Measurements from ENCODE around the gene RXYLT1. TPM values are rescaled to one million over a fixed set of nuclear protein-coding genes. Genes with fewer than 3 reads are reported as not detected.

Gene RXYLT1
- total RNA-seq, 2 donors from 2014 or later = 8.9 to 18.5 TPM

DNA sequence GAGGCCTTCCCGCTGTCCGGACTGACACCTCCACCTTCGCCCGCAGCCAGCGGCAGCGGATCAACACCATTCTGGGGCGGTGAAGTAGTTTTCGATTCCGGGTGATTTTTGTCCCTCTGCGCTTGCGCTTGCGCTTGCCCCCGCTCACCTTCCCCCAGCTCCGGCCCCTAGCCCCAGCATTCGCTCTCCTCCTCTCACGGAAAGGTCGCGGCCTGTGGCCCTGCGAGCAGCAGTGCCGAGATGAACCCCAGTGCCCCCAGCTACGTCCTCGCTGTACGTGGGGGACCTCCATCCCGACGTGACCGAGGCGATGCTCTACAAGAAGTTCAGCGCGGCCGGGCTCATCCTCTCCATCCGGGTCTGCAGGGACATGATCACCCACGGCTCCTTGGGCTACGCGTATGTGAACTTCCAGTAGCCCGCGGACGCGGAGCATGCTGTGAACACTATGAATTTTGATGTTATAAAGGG, 42.1 kb downstream of the RXYLT1 start:
- Histone ChIP-seq H3K27me3 (replicated peaks; ENCODE audit: insufficient read depth) (no peaks in the 10 kb centered on the region), H3K9me3 (no peaks in the 10 kb centered on the region), H3K4me1 (ENCODE audit: control insufficient read depth in 1 of 2, low read depth in 2 of 2) (no peaks in the 10 kb centered on the region), H3K27ac (peak overlapping the region in 1 of 2 donors; percentile 32), H3K4me3 (peak overlapping the region; percentile 83), H3K36me3 (no peaks in the 10 kb centered on the region)
- no peak for DNase-seq (ENCODE audit: low spot score)
- TF ChIP-seq, protein P1, sequence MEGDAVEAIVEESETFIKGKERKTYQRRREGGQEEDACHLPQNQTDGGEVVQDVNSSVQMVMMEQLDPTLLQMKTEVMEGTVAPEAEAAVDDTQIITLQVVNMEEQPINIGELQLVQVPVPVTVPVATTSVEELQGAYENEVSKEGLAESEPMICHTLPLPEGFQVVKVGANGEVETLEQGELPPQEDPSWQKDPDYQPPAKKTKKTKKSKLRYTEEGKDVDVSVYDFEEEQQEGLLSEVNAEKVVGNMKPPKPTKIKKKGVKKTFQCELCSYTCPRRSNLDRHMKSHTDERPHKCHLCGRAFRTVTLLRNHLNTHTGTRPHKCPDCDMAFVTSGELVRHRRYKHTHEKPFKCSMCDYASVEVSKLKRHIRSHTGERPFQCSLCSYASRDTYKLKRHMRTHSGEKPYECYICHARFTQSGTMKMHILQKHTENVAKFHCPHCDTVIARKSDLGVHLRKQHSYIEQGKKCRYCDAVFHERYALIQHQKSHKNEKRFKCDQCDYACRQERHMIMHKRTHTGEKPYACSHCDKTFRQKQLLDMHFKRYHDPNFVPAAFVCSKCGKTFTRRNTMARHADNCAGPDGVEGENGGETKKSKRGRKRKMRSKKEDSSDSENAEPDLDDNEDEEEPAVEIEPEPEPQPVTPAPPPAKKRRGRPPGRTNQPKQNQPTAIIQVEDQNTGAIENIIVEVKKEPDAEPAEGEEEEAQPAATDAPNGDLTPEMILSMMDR (IDR thresholded peaks at IDR 0.05) = no peak
- ATAC-seq (ENCODE audit: insufficient number of reproducible peaks, low FRiP score, low read depth) = no peak

DNA sequence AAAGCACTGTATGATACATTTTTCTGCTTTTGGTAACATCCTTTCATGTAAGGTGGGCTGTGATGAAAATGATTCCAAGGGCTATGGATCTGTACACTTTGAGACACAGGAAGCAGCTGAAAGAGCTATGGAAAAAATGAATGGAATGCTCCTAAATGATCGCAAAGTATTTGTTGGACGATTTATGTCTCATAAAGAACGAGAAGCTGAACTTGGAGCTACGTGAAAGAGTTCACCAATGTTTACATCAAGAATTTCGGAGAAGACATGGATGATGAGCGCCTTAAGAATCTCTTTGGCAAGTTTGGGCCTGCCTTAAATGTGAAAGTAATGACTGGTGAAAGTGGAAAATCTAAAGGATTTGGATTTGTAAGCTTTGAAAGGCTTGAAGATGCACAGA, 42.6 kb downstream of the RXYLT1 start:
- TF ChIP-seq, protein P1 (IDR thresholded peaks at IDR 0.05) = no peak
- no peak overlapping the region for H3K27ac ChIP-seq
- no peaks in the 10 kb centered on the region for H3K36me3 ChIP-seq
- no peak for DNase-seq (ENCODE audit: low spot score)
- no peaks in the 10 kb centered on the region for H3K9me3 ChIP-seq
- H3K4me3 ChIP-seq = peak overlapping the region; percentile 83
- ATAC-seq (ENCODE audit: insufficient number of reproducible peaks, low FRiP score, low read depth) = no peak
- no peaks in the 10 kb centered on the region for H3K4me1 ChIP-seq (ENCODE audit: control insufficient read depth in 1 of 2, low read depth in 2 of 2)
- H3K27me3 ChIP-seq (replicated peaks; ENCODE audit: insufficient read depth) = no peaks in the 10 kb centered on the region

DNA sequence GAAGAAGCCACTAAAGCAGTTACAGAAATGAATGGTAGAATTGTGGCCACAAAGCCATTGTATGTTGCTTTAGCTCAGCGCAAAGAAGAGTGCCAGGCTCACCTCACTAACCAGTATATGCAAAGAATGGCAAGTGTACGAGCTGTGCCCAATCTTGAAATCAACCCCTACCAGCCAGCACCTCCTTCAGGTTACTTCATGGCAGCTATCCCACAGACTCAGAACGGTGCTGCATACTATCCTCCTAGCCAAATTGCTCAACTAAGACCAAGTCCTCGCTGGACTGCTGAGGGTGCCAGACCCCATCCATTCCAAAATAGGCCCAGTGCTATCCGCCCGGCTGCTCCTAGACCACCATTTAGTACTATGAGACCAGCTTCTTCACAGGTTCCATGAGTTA, 43.3 kb downstream of the RXYLT1 start:
- ATAC-seq (ENCODE audit: insufficient number of reproducible peaks, low FRiP score, low read depth) = no peak
- TF ChIP-seq, protein P1 (IDR thresholded peaks at IDR 0.05) = no peak

DNA sequence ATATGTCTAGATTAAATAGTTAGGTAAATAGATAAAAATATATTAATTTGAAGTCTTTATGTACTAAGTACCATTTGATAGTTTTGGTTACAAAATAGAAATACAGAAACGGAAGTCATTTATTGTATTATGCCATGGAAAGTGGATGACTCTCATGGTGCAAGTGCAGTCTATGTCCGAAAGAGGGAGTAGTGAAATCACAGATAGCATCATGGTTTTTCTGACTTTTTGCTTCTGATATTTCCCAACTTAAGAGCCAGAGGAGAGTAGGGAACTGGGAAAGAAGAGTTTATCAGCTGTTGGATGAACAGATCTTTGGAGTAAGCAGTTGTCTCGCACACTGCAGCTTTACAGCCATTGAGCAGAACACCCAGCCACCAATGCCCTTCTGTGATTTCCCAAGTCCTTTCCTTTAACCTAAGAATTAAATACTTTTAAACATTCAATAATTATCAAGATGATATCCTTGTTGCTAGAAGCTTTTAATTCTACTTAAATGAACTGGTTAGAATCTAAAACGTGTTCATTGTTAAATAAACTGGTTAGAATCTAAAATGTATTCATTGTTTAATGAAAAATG, 46.4 kb downstream of the RXYLT1 start:
- H3K4me1 ChIP-seq (ENCODE audit: control insufficient read depth in 1 of 2, low read depth in 2 of 2) = no peaks in the 10 kb centered on the region
- no peaks in the 10 kb centered on the region for H3K9me3 ChIP-seq
- no peak overlapping the region for H3K4me3 ChIP-seq
- H3K27ac ChIP-seq = no peak overlapping the region
- H3K36me3 ChIP-seq = no peaks in the 10 kb centered on the region
- DNase-seq (ENCODE audit: low spot score) = no peak
- no peaks in the 10 kb centered on the region for H3K27me3 ChIP-seq (replicated peaks; ENCODE audit: insufficient read depth)
- ATAC-seq (ENCODE audit: insufficient number of reproducible peaks, low FRiP score, low read depth) = no peak
- TF ChIP-seq, protein P1 (IDR thresholded peaks at IDR 0.05) = peak; percentile 60

More for the DNA sequence above, 43.3 kb downstream of the RXYLT1 start:
- no peak for DNase-seq (ENCODE audit: low spot score)
- Histone ChIP-seq H3K4me3 (no peak overlapping the region), H3K4me1 (ENCODE audit: control insufficient read depth in 1 of 2, low read depth in 2 of 2) (no peaks in the 10 kb centered on the region), H3K36me3 (no peaks in the 10 kb centered on the region), H3K27ac (no peak overlapping the region), H3K9me3 (no peaks in the 10 kb centered on the region), H3K27me3 (replicated peaks; ENCODE audit: insufficient read depth) (no peaks in the 10 kb centered on the region)

DNA sequence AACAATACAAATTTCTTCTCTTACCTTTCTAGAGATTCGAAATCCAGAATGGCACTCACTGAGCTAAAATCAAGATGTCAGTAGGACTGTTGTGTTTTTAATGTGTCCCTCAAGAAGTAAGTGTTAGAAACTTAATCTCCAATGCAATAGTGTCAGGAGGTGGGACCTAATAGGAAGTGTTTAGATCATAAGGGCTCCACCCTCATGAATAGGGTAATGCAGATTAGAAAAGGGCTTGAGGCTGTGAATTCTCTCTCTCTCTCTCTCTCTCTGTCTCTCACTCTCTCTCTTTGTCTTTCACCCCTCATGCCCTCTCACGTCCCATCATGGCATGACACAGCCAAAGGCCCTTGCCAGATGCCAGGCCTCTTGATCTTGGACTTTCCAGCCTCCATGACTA, 49.2 kb downstream of the RXYLT1 start:
- no peak for ATAC-seq (ENCODE audit: insufficient number of reproducible peaks, low FRiP score, low read depth)
- H3K36me3 ChIP-seq = no peaks in the 10 kb centered on the region
- TF ChIP-seq, protein P1 (IDR thresholded peaks at IDR 0.05) = no peak
- no peaks in the 10 kb centered on the region for H3K4me1 ChIP-seq (ENCODE audit: control insufficient read depth in 1 of 2, low read depth in 2 of 2)
- H3K27me3 ChIP-seq (replicated peaks; ENCODE audit: insufficient read depth) = no peaks in the 10 kb centered on the region
- H3K4me3 ChIP-seq = no peak overlapping the region
- no peak overlapping the region for H3K27ac ChIP-seq
- H3K9me3 ChIP-seq = no peaks in the 10 kb centered on the region
- DNase-seq (ENCODE audit: low spot score) = no peak
